Neural crest cell (in vitro differentiated cells): ENCODE results near the gene RETREG1. TPM values are rescaled to one million over a fixed set of nuclear protein-coding genes. Genes with fewer than 3 reads are reported as not detected.

Experiments used
- DNase-seq: peaks from one replicate; pipeline ENCODE4 v3.0.0; 2021; ENCODE audit warnings: low read depth, mixed read lengths, low spot score
- H3K27ac Mint-ChIP-seq: one replicate; pipeline ENCODE4 v1.8.0; 2021; ENCODE audit warnings: mild to moderate bottlenecking, mixed read lengths; ENCODE audit not compliant: unreplicated experiment
- H3K27me3 Mint-ChIP-seq: 2 replicates; pipeline ENCODE4 v1.8.0; 2021; ENCODE audit warnings: low read depth, mild to moderate bottlenecking, mixed read lengths
- H3K36me3 Mint-ChIP-seq: 2 replicates; pipeline ENCODE4 v1.8.0; 2021; ENCODE audit warnings: low read depth, mild to moderate bottlenecking, mixed read lengths
- H3K4me1 Mint-ChIP-seq: 2 replicates; pipeline ENCODE4 v1.8.0; 2021; ENCODE audit warnings: mixed read lengths
- H3K4me3 Mint-ChIP-seq: one replicate; pipeline ENCODE4 v1.8.0; 2021; ENCODE audit warnings: mild to moderate bottlenecking, mixed read lengths
- H3K9me3 Mint-ChIP-seq: 2 replicates; pipeline ENCODE4 v1.8.0; 2021; ENCODE audit warnings: mixed read lengths
- CTCF ChIP-seq: fragments of 200-600 bp; sonication (generic); conservative IDR thresholded peaks from 2 replicates; pipeline ENCODE4 v1.5.0; 2021; ENCODE audit warnings: antibody characterized with exemption, mild to moderate bottlenecking
- total RNA-seq: library from RNA; stranded (reverse); gene quantifications from 2 replicates; pipeline ENCODE4 v1.2.1, GENCODE V29; 2021

Gene RETREG1
- total RNA-seq, 1 donor from 2014 or later: 6.2 TPM

- H3K9me3 Mint-ChIP-seq: no peaks in the 10 kb centered on the region
- H3K4me1 Mint-ChIP-seq: peaks cover 9% of the 10 kb centered on the region
- no peak overlapping the region for H3K27ac Mint-ChIP-seq
- no peak overlapping the region for H3K4me3 Mint-ChIP-seq
- H3K36me3 Mint-ChIP-seq: no peaks in the 10 kb centered on the region
- peaks cover 8% of the 10 kb centered on the region for H3K27me3 Mint-ChIP-seq
- TF ChIP-seq CTCF: no peak
- no peak for DNase-seq
Measured at GRCh38 chr5:16504571-16504970, 112.2 kb downstream of the RETREG1 start.

GRCh38 chr5:16502866-16503265 is 113.9 kb downstream of the RETREG1 start:
- no peak overlapping the region for H3K4me3 Mint-ChIP-seq
- peaks cover 9% of the 10 kb centered on the region for H3K4me1 Mint-ChIP-seq
- no peak overlapping the region for H3K27ac Mint-ChIP-seq

GRCh38 chr5:16500024-16500423 is 116.8 kb downstream of the RETREG1 start:
- DNase-seq: no peak
- peaks cover 5% of the 10 kb centered on the region for H3K36me3 Mint-ChIP-seq
- H3K4me1 Mint-ChIP-seq: peaks cover 9% of the 10 kb centered on the region
- H3K27me3 Mint-ChIP-seq: no peaks in the 10 kb centered on the region
- H3K9me3 Mint-ChIP-seq: peaks cover 11% of the 10 kb centered on the region
- TF ChIP-seq CTCF: no peak
- H3K4me3 Mint-ChIP-seq: no peak overlapping the region
- no peak overlapping the region for H3K27ac Mint-ChIP-seq

More at GRCh38 chr5:16502866-16503265, 113.9 kb downstream of the RETREG1 start:
- no peak for DNase-seq
- H3K36me3 Mint-ChIP-seq: peaks cover under 1% of the 10 kb centered on the region
- no peaks in the 10 kb centered on the region for H3K27me3 Mint-ChIP-seq
- TF ChIP-seq CTCF: no peak
- H3K9me3 Mint-ChIP-seq: peaks cover under 1% of the 10 kb centered on the region

GRCh38 chr5:16497546-16497945 is 119.3 kb downstream of the RETREG1 start:
- Mint-ChIP-seq H3K4me3 (no peak overlapping the region), H3K27ac (no peak overlapping the region), H3K4me1 (peaks cover 4% of the 10 kb centered on the region), H3K27me3 (no peaks in the 10 kb centered on the region), H3K36me3 (peaks cover 11% of the 10 kb centered on the region), H3K9me3 (peaks cover 16% of the 10 kb centered on the region)
- DNase-seq: no peak
- TF ChIP-seq CTCF: no peak

- H3K4me3 Mint-ChIP-seq: no peak overlapping the region
- peaks cover 16% of the 10 kb centered on the region for H3K9me3 Mint-ChIP-seq
- TF ChIP-seq CTCF: no peak
- H3K27me3 Mint-ChIP-seq: no peaks in the 10 kb centered on the region
- H3K36me3 Mint-ChIP-seq: peaks cover 11% of the 10 kb centered on the region
- no peak for DNase-seq
- H3K4me1 Mint-ChIP-seq: no peaks in the 10 kb centered on the region
- no peak overlapping the region for H3K27ac Mint-ChIP-seq
Measured at GRCh38 chr5:16493261-16493660, 123.5 kb downstream of the RETREG1 start.
